Measurements from ENCODE around the gene NRROS.

DNA sequence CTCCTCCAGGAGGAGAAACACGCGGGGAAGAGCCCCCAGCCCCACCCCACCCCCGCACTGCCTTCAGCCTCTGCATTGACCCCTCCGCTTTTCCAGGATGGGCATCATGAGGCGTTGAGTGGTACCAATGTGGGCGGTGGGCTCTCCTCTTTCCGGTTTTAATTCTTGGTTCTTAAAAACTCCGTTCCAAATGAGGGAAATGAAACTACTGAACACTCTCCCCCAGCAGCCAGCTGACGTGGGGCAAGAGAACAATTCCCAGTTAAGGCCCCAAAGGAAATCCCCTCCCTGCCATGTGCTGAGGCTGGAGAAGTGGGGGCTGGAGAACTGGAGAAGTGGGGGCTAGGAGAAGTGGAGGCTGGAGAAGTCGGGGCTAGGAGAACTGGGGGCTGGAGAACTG is 5.3 kb upstream of the NRROS start:
- no peak for TF ChIP-seq TAF1 (IDR thresholded peaks at IDR 0.05; ENCODE audit: borderline replicate concordance, low read depth, low read length)
- TF ChIP-seq CTCF (IDR thresholded peaks at IDR 0.05): no peak
- no peak for TF ChIP-seq REST (IDR thresholded peaks at IDR 0.05; ENCODE audit: low read depth, low read length)
- no peak for TF ChIP-seq RAD21 (IDR thresholded peaks at IDR 0.05; ENCODE audit: low read length)
- no peak for TF ChIP-seq SIN3A (IDR thresholded peaks at IDR 0.05; ENCODE audit: borderline replicate concordance, low read depth, low read length)
